Naive thymus-derived CD4-positive, alpha-beta T cell (primary cell): ENCODE measurements around the gene GYPA. TPM values are rescaled to one million over a fixed set of nuclear protein-coding genes. Genes with fewer than 3 reads are reported as not detected.
"Not testable (repeated sequence)": the region's sequence is repeated elsewhere in the genome, so short reads cannot be mapped to it uniquely, and the experiment has no call there.

ENCODE experiments used
- ATAC-seq: fragments of 150-1000 bp; cut with Tn5 transposase; 2 replicates; pipeline ENCODE4 v1.10.0; 2021; ENCODE audit warnings: mild to moderate bottlenecking, moderate library complexity
- CTCF ChIA-PET: fragments of 350-600 bp; sonication (Branson Sonifier 250); formaldehyde crosslinking; loops from one replicate; lab custom pipeline; 2021; ENCODE audit warnings: antibody characterized with exemption; lab: Charles Lee
- POLR2A ChIA-PET: fragments of 350-600 bp; sonication (Branson Sonifier 250); formaldehyde crosslinking; loops from one replicate; lab custom pipeline; 2021; ENCODE audit warnings: antibody characterized with exemption, inconsistent platforms; lab: Charles Lee
- DNase-seq, 9 donors: peaks; one replicate each; pipeline versions ENCODE4 v3.0.0 to v3.0.0-alpha.2; 2020 to 2022; ENCODE audit warnings: mixed read lengths in 1 of 9
- H3K27ac ChIP-seq: one replicate; pipeline ENCODE4 v1.7.0; 2013; ENCODE audit warnings: mild to moderate bottlenecking, low read depth, low read length, moderate library complexity
- H3K27me3 ChIP-seq, 2 donors: one replicate each; pipeline ENCODE4 v1.7.0; 2013; ENCODE audit warnings: low read length in 2 of 2, mild to moderate bottlenecking in 2 of 2, moderate library complexity in 2 of 2; ENCODE audit not compliant: control insufficient read depth in 2 of 2, insufficient read depth in 2 of 2
- H3K36me3 ChIP-seq, 3 experiments: 1 replicate in 2 of 3; 2 replicates in 1 of 3; pipeline ENCODE4 v1.7.0; 2013; ENCODE audit warnings: low read length in 3 of 3, mild to moderate bottlenecking in 3 of 3, moderate library complexity in 1 of 3; ENCODE audit not compliant: insufficient read depth in 3 of 3, control insufficient read depth in 2 of 3
- H3K4me1 ChIP-seq, 2 donors: one replicate each; pipeline ENCODE4 v1.7.0; 2013; ENCODE audit warnings: low read length in 2 of 2, mild to moderate bottlenecking in 2 of 2, moderate library complexity in 1 of 2; ENCODE audit not compliant: control insufficient read depth in 2 of 2, insufficient read depth in 2 of 2
- H3K4me3 ChIP-seq: 2 replicates; pipeline ENCODE4 v1.7.0; 2013; ENCODE audit warnings: mild to moderate bottlenecking, low read length
- H3K9me3 ChIP-seq, 3 experiments: 1 replicate in 2 of 3; 2 replicates in 1 of 3; pipeline ENCODE4 v1.7.0; 2013; ENCODE audit warnings: low read length in 3 of 3; ENCODE audit not compliant: control insufficient read depth in 2 of 3
- H3K27ac Mint-ChIP-seq, 9 donors: one replicate each; pipeline ENCODE4 v1.8.0; 2020 to 2022; ENCODE audit warnings: mixed read lengths in 9 of 9, mild to moderate bottlenecking in 8 of 9, moderate library complexity in 5 of 9, inconsistent platforms in 2 of 9
- H3K27me3 Mint-ChIP-seq, 5 donors: one replicate each; pipeline ENCODE4 v1.8.0; 2021 to 2022; ENCODE audit warnings: mixed read lengths in 5 of 5, mild to moderate bottlenecking in 1 of 5
- H3K36me3 Mint-ChIP-seq, 5 donors: one replicate each; pipeline ENCODE4 v1.8.0; 2020 to 2022; ENCODE audit warnings: mixed read lengths in 5 of 5, mild to moderate bottlenecking in 3 of 5, inconsistent platforms in 1 of 5
- H3K4me1 Mint-ChIP-seq, 7 donors: one replicate each; pipeline ENCODE4 v1.8.0; 2020 to 2022; ENCODE audit warnings: mixed read lengths in 7 of 7, mild to moderate bottlenecking in 3 of 7, inconsistent platforms in 1 of 7
- H3K4me3 Mint-ChIP-seq, 10 donors: one replicate each; pipeline ENCODE4 v1.8.0; 2020 to 2022; ENCODE audit warnings: mild to moderate bottlenecking in 10 of 10, mixed read lengths in 10 of 10, moderate library complexity in 6 of 10, inconsistent platforms in 2 of 10
- H3K9me3 Mint-ChIP-seq, 11 donors: one replicate each; pipeline ENCODE4 v1.8.0; 2020 to 2022; ENCODE audit warnings: mixed read lengths in 11 of 11, mild to moderate bottlenecking in 4 of 11, inconsistent platforms in 1 of 11, moderate library complexity in 1 of 11
- intact Hi-C, 2 donors: fragments of 100-400 bp; cut with micrococcal nuclease; formaldehyde crosslinking; loops; one replicate each; pipeline ENCODE4 v1.15.1; 2023
- polyA plus RNA-seq, 2 donors: library from polyadenylated mRNA; unstranded; fragments of 300-500 nt; fragmentation: Illumina TruSeq; gene quantifications; one replicate each; pipeline ENCODE4 v1.2.3, GENCODE V29; 2021
- total RNA-seq, 6 experiments: library from RNA in 5 of 6; stranded (reverse) in 5 of 6; gene quantifications; 1 replicate in 5 of 6; 2 replicates in 1 of 6; pipeline ENCODE4 v1.2.3 and lab custom pipeline; 2021 to 2026

Gene GYPA
- total and polyA plus RNA-seq, 7 experiments from 2014 or later = not detected

GRCh38 chr4:144119752-144120151, 20.8 kb downstream of the GYPA start:
- H3K4me1 Mint-ChIP-seq, DNase-seq, H3K27me3 ChIP-seq, ATAC-seq, H3K27ac Mint-ChIP-seq, H3K9me3 ChIP-seq, H3K9me3 Mint-ChIP-seq, CTCF ChIA-PET, H3K4me3 ChIP-seq, H3K36me3 Mint-ChIP-seq, H3K4me3 Mint-ChIP-seq, H3K4me1 ChIP-seq, H3K36me3 ChIP-seq, H3K27ac ChIP-seq, POLR2A ChIA-PET: not testable (repeated sequence)
- H3K27me3 Mint-ChIP-seq = peaks cover 0 to 15% (median 6%) of the 10 kb centered on the region in 5 donors
- intact Hi-C loops = loop anchor here in 1 of 2 donors (5.0 kb wide), 1 partner anchor 562 kb away; no protein-coding TSS in a partner anchor

- no peaks in the 10 kb centered on the region for H3K36me3 Mint-ChIP-seq
- H3K4me3 Mint-ChIP-seq = no peak overlapping the region
- peaks cover 0 to 2% (median 0%) of the 10 kb centered on the region in 11 donors for H3K9me3 Mint-ChIP-seq
- intact Hi-C loops = no loop called here
- peaks cover 0 to 14% (median 5%) of the 10 kb centered on the region in 5 donors for H3K27me3 Mint-ChIP-seq
- H3K36me3 ChIP-seq = no peaks in the 10 kb centered on the region
- CTCF ChIA-PET = no interaction called here
- H3K27ac ChIP-seq = no peak overlapping the region
- H3K4me3 ChIP-seq = no peak overlapping the region
- no peaks in the 10 kb centered on the region for H3K27me3 ChIP-seq
- H3K27ac Mint-ChIP-seq = no peak overlapping the region
- no peaks in the 10 kb centered on the region for H3K4me1 ChIP-seq
- ATAC-seq (no peak), DNase-seq (no peak)
- H3K9me3 ChIP-seq = no peaks in the 10 kb centered on the region
- POLR2A ChIA-PET = no interaction called here
- no peaks in the 10 kb centered on the region for H3K4me1 Mint-ChIP-seq
Measured at GRCh38 chr4:144115519-144115918, 25.0 kb downstream of the GYPA start.

GRCh38 chr4:144113546-144113945, 27.0 kb downstream of the GYPA start:
- H3K9me3 Mint-ChIP-seq = peaks cover 0 to 2% (median 0%) of the 10 kb centered on the region in 11 donors
- H3K27me3 Mint-ChIP-seq = peaks cover 0 to 22% (median 14%) of the 10 kb centered on the region in 5 donors
- no peak overlapping the region for H3K27ac Mint-ChIP-seq
- POLR2A ChIA-PET = no interaction called here
- Histone ChIP-seq H3K9me3 (no peaks in the 10 kb centered on the region), H3K4me3 (no peak overlapping the region), H3K27me3 (no peaks in the 10 kb centered on the region), H3K4me1 (no peaks in the 10 kb centered on the region), H3K27ac (no peak overlapping the region), H3K36me3 (no peaks in the 10 kb centered on the region)
- CTCF ChIA-PET = no interaction called here
- H3K4me1 Mint-ChIP-seq = no peaks in the 10 kb centered on the region
- DNase-seq (no peak), ATAC-seq (no peak)
- intact Hi-C loops = no loop called here
- H3K36me3 Mint-ChIP-seq = no peaks in the 10 kb centered on the region
- no peak overlapping the region for H3K4me3 Mint-ChIP-seq

- Mint-ChIP-seq H3K27me3 (peaks cover 2 to 29% (median 18%) of the 10 kb centered on the region in 5 donors), H3K4me1 (no peaks in the 10 kb centered on the region), H3K4me3 (no peak overlapping the region), H3K27ac (no peak overlapping the region), H3K36me3 (no peaks in the 10 kb centered on the region), H3K9me3 (peaks cover 0 to 4% (median 0%) of the 10 kb centered on the region in 11 donors)
- H3K4me1 ChIP-seq = no peaks in the 10 kb centered on the region
- no peak overlapping the region for H3K4me3 ChIP-seq
- intact Hi-C loops = no loop called here
- no peaks in the 10 kb centered on the region for H3K36me3 ChIP-seq
- H3K27ac ChIP-seq = no peak overlapping the region
- no peak for DNase-seq
- no peaks in the 10 kb centered on the region for H3K9me3 ChIP-seq
- H3K27me3 ChIP-seq = no peaks in the 10 kb centered on the region
- ATAC-seq = no peak
- ChIA-PET POLR2A (no interaction called here), CTCF (no interaction called here)
Measured at GRCh38 chr4:144104509-144105130, 35.9 kb downstream of the GYPA start.

GRCh38 chr4:144097776-144098175, 42.7 kb downstream of the GYPA start:
- H3K27ac Mint-ChIP-seq, H3K27ac ChIP-seq, H3K36me3 ChIP-seq, intact Hi-C loops, H3K27me3 ChIP-seq, DNase-seq, H3K36me3 Mint-ChIP-seq, H3K9me3 Mint-ChIP-seq, POLR2A ChIA-PET, CTCF ChIA-PET, H3K4me1 ChIP-seq, H3K4me3 ChIP-seq, H3K9me3 ChIP-seq, H3K4me3 Mint-ChIP-seq, ATAC-seq, H3K4me1 Mint-ChIP-seq: not testable (repeated sequence)
- H3K27me3 Mint-ChIP-seq = peaks cover 0 to 46% (median 11%) of the 10 kb centered on the region in 5 donors

GRCh38 chr4:144093995-144094394, 46.5 kb downstream of the GYPA start:
- H3K27me3 ChIP-seq, DNase-seq, H3K36me3 ChIP-seq, H3K4me3 ChIP-seq, H3K36me3 Mint-ChIP-seq, H3K4me1 ChIP-seq, intact Hi-C loops, H3K4me3 Mint-ChIP-seq, ATAC-seq, H3K4me1 Mint-ChIP-seq, H3K27ac Mint-ChIP-seq, POLR2A ChIA-PET, H3K9me3 ChIP-seq, CTCF ChIA-PET, H3K27ac ChIP-seq, H3K9me3 Mint-ChIP-seq: not testable (repeated sequence)
- H3K27me3 Mint-ChIP-seq = peaks cover 0 to 34% (median 11%) of the 10 kb centered on the region in 5 donors

- H3K4me1 Mint-ChIP-seq, H3K9me3 ChIP-seq, H3K4me3 Mint-ChIP-seq, H3K27ac Mint-ChIP-seq, H3K27ac ChIP-seq, intact Hi-C loops, CTCF ChIA-PET, H3K36me3 ChIP-seq, H3K4me1 ChIP-seq, ATAC-seq, POLR2A ChIA-PET, H3K36me3 Mint-ChIP-seq, H3K4me3 ChIP-seq, H3K9me3 Mint-ChIP-seq, H3K27me3 ChIP-seq, DNase-seq: not testable (repeated sequence)
- H3K27me3 Mint-ChIP-seq = peaks cover 0 to 27% (median 7%) of the 10 kb centered on the region in 5 donors
Measured at GRCh38 chr4:144091181-144091580, 49.3 kb downstream of the GYPA start.
